Smooth muscle cell (in vitro differentiated cells): ENCODE measurements around the gene LILRA1. TPM values are rescaled to one million over a fixed set of nuclear protein-coding genes. Genes with fewer than 3 reads are reported as not detected.

ENCODE experiments used
- DNase-seq: peaks from one replicate; lab custom pipeline; 2025; ENCODE audit not compliant: unreplicated experiment; lab: John Stamatoyannopoulos, UW
- H2AFZ ChIP-seq: fragments of 200-600 bp; sonication (generic); 2 replicates; pipeline ENCODE4 v1.6.0; 2016; ENCODE audit warnings: antibody characterized with exemption, low read depth, mild to moderate bottlenecking
- H3F3A ChIP-seq: fragments of 200-600 bp; sonication (generic); 2 replicates; pipeline ENCODE4 v1.6.0; 2017; ENCODE audit warnings: antibody characterized with exemption, low read depth
- H3K27ac ChIP-seq: fragments of 200-600 bp; sonication (generic); 2 replicates; pipeline ENCODE4 v1.5.1; 2016; ENCODE audit warnings: low read depth, mild to moderate bottlenecking
- H3K27me3 ChIP-seq: fragments of 200-600 bp; sonication (generic); 2 replicates; pipeline ENCODE4 v1.6.1; 2016; ENCODE audit warnings: low read depth, mild to moderate bottlenecking
- H3K36me3 ChIP-seq: fragments of 200-600 bp; sonication (generic); 2 replicates; pipeline ENCODE4 v1.5.1; 2016; ENCODE audit warnings: low read depth
- H3K4me1 ChIP-seq: fragments of 200-600 bp; sonication (generic); 2 replicates; pipeline ENCODE4 v1.5.1; 2016; ENCODE audit warnings: low read depth
- H3K4me2 ChIP-seq: fragments of 200-600 bp; sonication (generic); 2 replicates; pipeline ENCODE4 v1.6.0; 2016; ENCODE audit warnings: mild to moderate bottlenecking
- H3K4me3 ChIP-seq: fragments of 200-600 bp; sonication (generic); 2 replicates; pipeline ENCODE4 v1.5.1; 2016; ENCODE audit warnings: mild to moderate bottlenecking
- H3K79me2 ChIP-seq: fragments of 200-600 bp; sonication (generic); 2 replicates; pipeline ENCODE4 v1.6.0; 2016; ENCODE audit warnings: low read depth, mild to moderate bottlenecking
- H3K9ac ChIP-seq: fragments of 200-600 bp; sonication (generic); 2 replicates; pipeline ENCODE4 v1.6.0; 2016; ENCODE audit warnings: low read depth
- H3K9me3 ChIP-seq: fragments of 200-600 bp; sonication (generic); replicated peaks from 2 replicates; pipeline ENCODE4 v1.5.1; 2016; ENCODE audit warnings: low read depth
- H4K20me1 ChIP-seq: fragments of 200-600 bp; sonication (generic); 2 replicates; pipeline ENCODE4 v1.6.0; 2016; ENCODE audit warnings: low read depth
- CTCF ChIP-seq: fragments of 200-600 bp; sonication (generic); IDR thresholded peaks from 2 replicates; pipeline ENCODE4 v1.5.1; 2017; ENCODE audit warnings: borderline replicate concordance, mild to moderate bottlenecking, antibody characterized with exemption; ENCODE audit not compliant: insufficient read depth, poor library complexity, severe bottlenecking
- WGBS: methylation state at CpG from one replicate; pipeline ENCODE4 v1.1.7; 2016; ENCODE audit warnings: low lambda C conversion rate; 5-methylcytosine and 5-hydroxymethylcytosine counted together
- polyA plus RNA-seq: library from polyadenylated mRNA; unstranded; fragments of >200 nt; fragmentation: Nextera tagmentation; extraction: Ambion mirVana; gene quantifications from 2 replicates; pipeline ENCODE4 v1.2.1, GENCODE V29; 2016
- total RNA-seq: library from RNA; depleted of rRNA; stranded (reverse); fragments of >200 nt; gene quantifications from 2 replicates; pipeline ENCODE4 v1.2.3, GENCODE V29; 2014

The LILRA1 gene
- total and polyA plus RNA-seq, 2 experiments from 2014 or later, result not detected

DNA sequence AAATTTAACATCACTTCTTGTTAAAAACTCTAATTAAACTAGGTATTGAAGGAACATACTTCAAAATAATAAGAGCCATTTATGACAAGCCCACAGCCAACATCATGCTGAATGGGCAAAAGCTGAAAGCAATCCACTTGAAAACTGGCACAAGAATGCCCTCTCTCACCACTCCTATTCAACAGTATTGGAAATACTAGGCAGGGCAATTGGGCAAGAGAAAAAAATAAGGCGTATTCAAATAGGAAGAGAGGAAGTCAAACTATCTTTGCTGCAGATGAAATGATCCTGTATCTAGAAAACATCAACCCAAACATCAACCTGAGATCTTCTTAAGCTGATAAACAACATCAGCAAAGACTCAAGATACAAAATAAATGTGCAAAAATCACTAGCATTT, 21.3 kb downstream of the LILRA1 start:
- peaks cover 3% of the 10 kb centered on the region for H3K9me3 ChIP-seq
- H3K4me1 ChIP-seq, result no peaks in the 10 kb centered on the region
- WGBS, result 78% methylated on average over 1 of the region's 1 CpG
- no peak overlapping the region for H3K27ac ChIP-seq
- no peaks in the 10 kb centered on the region for H3K79me2 ChIP-seq
- no peak for TF ChIP-seq CTCF
- H3K36me3 ChIP-seq, result no peaks in the 10 kb centered on the region
- H4K20me1 ChIP-seq, result no peaks in the 10 kb centered on the region
- H3K27me3 ChIP-seq, result no peaks in the 10 kb centered on the region
- H3K4me2 ChIP-seq, result no peak overlapping the region
- no peak for DNase-seq
- H3K4me3 ChIP-seq, result no peak overlapping the region
- no peaks in the 10 kb centered on the region for H3F3A ChIP-seq
- no peak overlapping the region for H2AFZ ChIP-seq
- no peak overlapping the region for H3K9ac ChIP-seq

DNA sequence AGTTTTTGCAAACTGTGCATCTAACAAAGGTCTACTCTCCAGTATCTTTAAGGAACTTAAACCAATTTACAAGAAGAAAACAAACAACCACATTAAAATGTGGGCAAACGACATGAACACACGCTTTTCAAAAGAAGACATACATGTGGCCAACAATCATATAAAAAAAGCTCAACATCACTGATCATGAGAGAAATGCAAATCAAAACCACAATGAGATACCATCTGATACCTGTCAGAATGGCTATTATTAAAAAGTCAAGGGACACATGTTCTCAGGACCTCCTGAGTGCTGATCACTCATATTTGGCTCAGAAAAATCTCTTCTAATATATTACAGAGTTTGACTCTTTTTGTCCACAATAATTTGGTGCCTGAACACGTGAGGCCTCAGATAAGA, 22.6 kb downstream of the LILRA1 start:
- H3K4me3 ChIP-seq, result no peak overlapping the region
- no peak overlapping the region for H3K9ac ChIP-seq
- no peaks in the 10 kb centered on the region for H3F3A ChIP-seq
- no peak for DNase-seq
- H3K4me1 ChIP-seq, result no peaks in the 10 kb centered on the region
- no peaks in the 10 kb centered on the region for H3K79me2 ChIP-seq
- no peaks in the 10 kb centered on the region for H4K20me1 ChIP-seq
- 38% methylated on average over 3 of the region's 3 CpGs for whole genome bisulfite sequencing
- H3K9me3 ChIP-seq, result peaks cover 3% of the 10 kb centered on the region
- H3K36me3 ChIP-seq, result no peaks in the 10 kb centered on the region
- H3K27ac ChIP-seq, result no peak overlapping the region
- no peak for TF ChIP-seq CTCF
- no peaks in the 10 kb centered on the region for H3K27me3 ChIP-seq
- H3K4me2 ChIP-seq, result no peak overlapping the region
- no peak overlapping the region for H2AFZ ChIP-seq

DNA sequence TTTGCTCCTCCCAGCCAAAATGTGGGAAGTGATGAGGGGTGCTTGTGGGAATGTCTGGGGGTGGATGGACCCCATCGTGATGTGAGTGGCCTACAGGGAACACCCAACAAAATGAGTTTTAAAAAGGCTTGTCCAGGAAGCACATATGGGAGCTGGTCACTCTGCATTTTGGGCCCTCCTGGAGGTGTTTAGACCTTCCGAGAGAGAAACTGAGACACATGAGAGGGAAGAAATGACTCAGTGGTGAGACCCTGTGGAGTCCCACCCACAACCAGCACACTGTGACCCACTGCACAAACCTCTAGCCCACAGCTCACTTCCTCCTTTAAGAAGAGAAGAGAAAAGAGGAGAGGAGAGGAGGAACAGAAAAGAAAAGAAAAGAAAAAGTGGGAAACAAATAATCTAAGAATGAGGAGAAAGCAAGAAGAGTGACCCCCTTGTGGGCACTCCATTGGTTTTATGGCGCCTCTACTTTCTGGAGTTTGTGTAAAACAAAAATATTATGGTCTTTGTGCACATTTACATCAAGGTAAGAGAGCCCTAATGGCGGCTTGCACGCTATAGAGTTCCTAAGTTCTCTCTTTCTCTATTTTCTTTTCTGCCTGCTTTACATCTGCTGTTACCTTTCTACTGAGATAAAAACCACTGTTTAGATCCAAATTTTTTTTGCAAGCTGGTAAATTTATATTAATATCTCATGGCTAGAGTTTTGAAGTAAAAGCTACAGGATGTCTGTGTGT, 23.6 kb downstream of the LILRA1 start:
- 39% methylated on average over 5 of the region's 5 CpGs for WGBS
- no peak overlapping the region for H2AFZ ChIP-seq
- TF ChIP-seq CTCF, result no peak

DNA sequence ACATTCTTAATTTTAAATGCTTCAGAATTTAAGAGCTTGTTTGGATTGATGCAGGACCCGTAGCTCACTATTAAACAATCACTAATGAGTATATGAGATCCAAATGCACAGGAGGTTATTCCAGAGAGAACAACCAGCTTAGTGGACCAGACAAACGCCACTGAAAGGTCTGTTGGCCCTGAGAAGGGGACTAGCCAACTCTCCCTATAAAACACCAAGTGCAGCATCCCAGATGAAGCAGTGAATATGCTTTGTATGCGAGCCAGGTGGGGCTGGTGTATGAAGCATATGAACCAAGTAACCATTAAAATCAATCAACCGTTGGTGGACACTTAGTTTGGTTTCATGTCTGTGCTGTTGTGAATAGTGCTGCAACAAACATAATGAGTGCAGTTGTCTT, 27.0 kb downstream of the LILRA1 start:
- no peak for DNase-seq
- no peak overlapping the region for H3K4me2 ChIP-seq
- no peak overlapping the region for H3K27ac ChIP-seq
- H2AFZ ChIP-seq, result no peak overlapping the region
- WGBS, result 51% methylated on average over 4 of the region's 4 CpGs
- H3F3A ChIP-seq, result no peaks in the 10 kb centered on the region
- no peaks in the 10 kb centered on the region for H3K27me3 ChIP-seq
- H3K79me2 ChIP-seq, result no peaks in the 10 kb centered on the region
- no peak overlapping the region for H3K4me3 ChIP-seq
- H3K36me3 ChIP-seq, result no peaks in the 10 kb centered on the region
- H3K9ac ChIP-seq, result no peak overlapping the region
- H3K9me3 ChIP-seq, result peaks cover 3% of the 10 kb centered on the region
- H3K4me1 ChIP-seq, result no peaks in the 10 kb centered on the region
- no peak for TF ChIP-seq CTCF
- no peaks in the 10 kb centered on the region for H4K20me1 ChIP-seq

More for the DNA sequence above, 23.6 kb downstream of the LILRA1 start:
- DNase-seq, result no peak
- Histone ChIP-seq H3K27ac (no peak overlapping the region), H3K9ac (no peak overlapping the region), H3K79me2 (no peaks in the 10 kb centered on the region), H4K20me1 (no peaks in the 10 kb centered on the region), H3K4me1 (no peaks in the 10 kb centered on the region), H3K27me3 (no peaks in the 10 kb centered on the region), H3K4me3 (no peak overlapping the region), H3K36me3 (no peaks in the 10 kb centered on the region), H3K4me2 (no peak overlapping the region), H3F3A (no peaks in the 10 kb centered on the region), H3K9me3 (peaks cover 3% of the 10 kb centered on the region)
